HG03066 (cell line): ENCODE results near the gene ANKRD40CL.
"Not testable (repeated sequence)": the region's sequence is repeated elsewhere in the genome, so short reads cannot be mapped to it uniquely, and the experiment has no call there.

Experiments
- ATAC-seq: cut with Tn5 transposase; IDR thresholded peaks from one replicate; pipeline ENCODE4 v1.9.1; 2021; ENCODE audit warnings: low read depth; ENCODE audit not compliant: unreplicated experiment

ANKRD40CL gene

GRCh38 chr17:50767446-50767845 is at the start of gene ANKRD40CL:
ANKRD40CL (minus strand) TSS chr17:50767518; CDS start chr17:50766913, 605 bp downstream.
- ATAC-seq, result no peak

- no peak for ATAC-seq
These were observed 49.0 kb upstream of the ANKRD40CL start for GRCh38 chr17:50816271-50816670.

- no peak for ATAC-seq
These were observed 48.1 kb upstream of the ANKRD40CL start for GRCh38 chr17:50815400-50815799.

- no peak for ATAC-seq
These were observed 46.3 kb upstream of the ANKRD40CL start for GRCh38 chr17:50813583-50813982.

GRCh38 chr17:50808888-50809287 is 41.6 kb upstream of the ANKRD40CL start:
- ATAC-seq, result no peak

GRCh38 chr17:50808413-50808812 is 41.1 kb upstream of the ANKRD40CL start:
- no peak for ATAC-seq

GRCh38 chr17:50807675-50808074 is 40.4 kb upstream of the ANKRD40CL start:
- no peak for ATAC-seq

GRCh38 chr17:50807009-50807408 is 39.7 kb upstream of the ANKRD40CL start:
- ATAC-seq, result no peak

- ATAC-seq, result no peak
These were observed 38.9 kb upstream of the ANKRD40CL start for GRCh38 chr17:50806141-50806643.

GRCh38 chr17:50805486-50805885 is 38.2 kb upstream of the ANKRD40CL start:
- ATAC-seq, result no peak

- not testable (repeated sequence) for ATAC-seq
These were observed 37.6 kb upstream of the ANKRD40CL start for GRCh38 chr17:50804749-50805475.

- ATAC-seq, result no peak
These were observed 36.4 kb upstream of the ANKRD40CL start for GRCh38 chr17:50803676-50804075.

GRCh38 chr17:50802609-50803571 is 35.6 kb upstream of the ANKRD40CL start:
- ATAC-seq, result no peak

- ATAC-seq, result no peak
These were observed 32.9 kb upstream of the ANKRD40CL start for GRCh38 chr17:50800196-50800700.

GRCh38 chr17:50799582-50799981 is 32.3 kb upstream of the ANKRD40CL start:
- no peak for ATAC-seq

GRCh38 chr17:50798424-50799288 is 31.3 kb upstream of the ANKRD40CL start:
- no peak for ATAC-seq

GRCh38 chr17:50797135-50797810 is 30.0 kb upstream of the ANKRD40CL start:
- no peak for ATAC-seq

GRCh38 chr17:50794361-50794760 is 27.0 kb upstream of the ANKRD40CL start:
- ATAC-seq, result no peak

- no peak for ATAC-seq
These were observed 25.7 kb upstream of the ANKRD40CL start for GRCh38 chr17:50793007-50793406.

- ATAC-seq, result no peak
These were observed 24.8 kb upstream of the ANKRD40CL start for GRCh38 chr17:50792132-50792531.
